HEK293 (cell line): ENCODE data around the gene ZBTB4.

Source experiments
- CTCF ChIA-PET: fragments of 350-600 bp; formaldehyde crosslinking; extraction: SDS; loops from one replicate; lab custom pipeline; 2021; ENCODE audit warnings: antibody characterized with exemption; lab: Yijun Ruan, JAX
- POLR2A ChIA-PET: fragments of 300-600 bp; formaldehyde crosslinking; extraction: SDS; loops from one replicate; lab custom pipeline; 2020; ENCODE audit warnings: antibody characterized with exemption, inconsistent platforms; lab: Yijun Ruan, JAX
- H3K27ac ChIP-seq: fragments of 200-500 bp; sonication (Bioruptor generic); 2 replicates; pipeline ENCODE4 v1.5.1; 2014; ENCODE audit warnings: low read depth, low read length, control low read depth, inconsistent platforms; ENCODE audit errors: extremely low read depth
- H3K36me3 ChIP-seq, 2 experiments: fragments of 200-500 bp in 1 of 2; sonication (Bioruptor generic) in 1 of 2; 1 replicate in 1 of 2; 2 replicates in 1 of 2; pipeline ENCODE4 v1.5.1; 2014 to 2017; ENCODE audit warnings: inconsistent platforms in 2 of 2, low read length in 2 of 2; ENCODE audit not compliant: control insufficient read depth in 2 of 2, insufficient read depth in 1 of 2
- H3K4me1 ChIP-seq: fragments of 200-500 bp; sonication (Bioruptor generic); 2 replicates; pipeline ENCODE4 v1.5.1; 2014; ENCODE audit warnings: mild to moderate bottlenecking, low read length, inconsistent platforms; ENCODE audit not compliant: control insufficient read depth, insufficient read depth
- H3K4me3 ChIP-seq: 2 replicates; pipeline ENCODE4 v1.5.1; 2011; ENCODE audit warnings: low read depth, mild to moderate bottlenecking, control low read depth, low read length, moderate library complexity
- H3K9me3 ChIP-seq: fragments of 200-500 bp; sonication (Bioruptor generic); 2 replicates; pipeline ENCODE4 v1.5.1; 2014; ENCODE audit warnings: low read depth, low read length, inconsistent platforms; ENCODE audit not compliant: control insufficient read depth, insufficient read depth
- FEZF1 ChIP-seq: fragments of 450-650 bp; formaldehyde crosslinking; IDR thresholded peaks from 2 replicates; pipeline ENCODE4 v1.5.1; 2016; ENCODE audit warnings: missing biosample characterization, missing genetic modification characterization
- HOXD13 ChIP-seq: sonication (generic); formaldehyde crosslinking; IDR thresholded peaks from 2 replicates; pipeline ENCODE4 v1.8.0; 2022; ENCODE audit warnings: missing genetic modification reagents, borderline replicate concordance
- OVOL3 ChIP-seq: fragments of 450-650 bp; formaldehyde crosslinking; IDR thresholded peaks from 2 replicates; pipeline ENCODE4 v1.5.1; 2016; ENCODE audit warnings: missing biosample characterization, missing genetic modification characterization
- PRDM10 ChIP-seq: fragments of 450-650 bp; formaldehyde crosslinking; IDR thresholded peaks from 2 replicates; pipeline ENCODE4 v1.5.1; 2016; ENCODE audit warnings: missing biosample characterization, missing genetic modification characterization
- REPIN1 ChIP-seq: fragments of 450-650 bp; formaldehyde crosslinking; IDR thresholded peaks from 2 replicates; pipeline ENCODE4 v1.5.1; 2017; ENCODE audit warnings: missing biosample characterization, missing genetic modification characterization, low read depth
- SCRT2 ChIP-seq: fragments of 450-650 bp; formaldehyde crosslinking; IDR thresholded peaks from 2 replicates; pipeline ENCODE4 v1.5.1; 2016; ENCODE audit warnings: missing biosample characterization, missing genetic modification characterization
- ZNF148 ChIP-seq: fragments of 450-650 bp; formaldehyde crosslinking; IDR thresholded peaks from 2 replicates; pipeline ENCODE4 v1.5.0; 2017; ENCODE audit warnings: missing biosample characterization, missing genetic modification characterization, borderline replicate concordance
- ZNF184 ChIP-seq: fragments of 450-650 bp; IDR thresholded peaks from 2 replicates; pipeline ENCODE4 v1.5.1; 2018; ENCODE audit warnings: missing biosample characterization, mild to moderate bottlenecking, missing genetic modification characterization
- ZNF221 ChIP-seq: fragments of 450-650 bp; formaldehyde crosslinking; IDR thresholded peaks from 2 replicates; pipeline ENCODE4 v1.5.1; 2017; ENCODE audit warnings: missing biosample characterization, missing genetic modification characterization, borderline replicate concordance
- ZNF266 ChIP-seq: fragments of 450-650 bp; formaldehyde crosslinking; IDR thresholded peaks from 2 replicates; pipeline ENCODE4 v1.5.1; 2016; ENCODE audit warnings: missing biosample characterization, missing genetic modification characterization, low read depth
- ZNF354C ChIP-seq: fragments of 450-650 bp; formaldehyde crosslinking; IDR thresholded peaks from 2 replicates; pipeline ENCODE4 v1.5.1; 2016; ENCODE audit warnings: missing biosample characterization, missing genetic modification characterization, low read depth, borderline replicate concordance
- ZNF394 ChIP-seq: fragments of 450-650 bp; formaldehyde crosslinking; IDR thresholded peaks from 2 replicates; pipeline ENCODE4 v1.5.1; 2016; ENCODE audit warnings: missing biosample characterization, missing genetic modification characterization, mild to moderate bottlenecking, moderate library complexity, borderline replicate concordance
- ZNF513 ChIP-seq: fragments of 450-650 bp; IDR thresholded peaks from 2 replicates; pipeline ENCODE4 v1.5.1; 2018; ENCODE audit warnings: missing biosample characterization, missing genetic modification characterization
- ZNF544 ChIP-seq: fragments of 450-650 bp; formaldehyde crosslinking; IDR thresholded peaks from 2 replicates; pipeline ENCODE4 v1.5.0; 2017; ENCODE audit warnings: missing biosample characterization, missing genetic modification characterization
- ZNF549 ChIP-seq: fragments of 450-650 bp; IDR thresholded peaks from 2 replicates; pipeline ENCODE4 v1.5.1; 2018; ENCODE audit warnings: missing biosample characterization, missing genetic modification characterization, mild to moderate bottlenecking, inconsistent platforms, moderate library complexity
- ZNF585B ChIP-seq: fragments of 450-650 bp; formaldehyde crosslinking; IDR thresholded peaks from 2 replicates; pipeline ENCODE4 v1.5.1; 2016; ENCODE audit warnings: missing biosample characterization, missing genetic modification characterization
- ZNF600 ChIP-seq: fragments of 450-650 bp; formaldehyde crosslinking; IDR thresholded peaks from 2 replicates; pipeline ENCODE4 v1.5.1; 2016; ENCODE audit warnings: missing biosample characterization, missing genetic modification characterization
- TF ChIP-seq, protein P1 (sequence below): fragments of 450-650 bp; formaldehyde crosslinking; IDR thresholded peaks from 2 replicates; pipeline ENCODE4 v1.5.1; 2016; ENCODE audit warnings: missing biosample characterization, missing genetic modification characterization

ZBTB4 gene

GRCh38 chr17:7508846-7509245, 29.4 kb upstream of the ZBTB4 start:
- Histone ChIP-seq H3K4me1 (no peaks in the 10 kb centered on the region), H3K4me3 (no peak overlapping the region), H3K27ac (peak overlapping the region; percentile 41; the same call in 1 of the 2 replicates), H3K36me3 (peaks cover 87 to 99% of the 10 kb centered on the region in 2 experiments), H3K9me3 (no peaks in the 10 kb centered on the region)
- ChIA-PET CTCF (interaction anchor here (1.0 to 4.0 kb wide), 5 partner anchors 13 to 153 kb away, joined by 4 to 21 read pairs (median 5); partner anchors contain the start of genes SENP3 and TMEM95), POLR2A (interaction anchor here (0.5 to 1.6 kb wide), 4 partner anchors 43 to 178 kb away, joined by 3 to 5 read pairs (median 4); partner anchors contain the start of genes CD68 and TP53)
- TF ChIP-seq ZNF148 (tag by site-specific recombination) (no peak), PRDM10 (tag by site-specific recombination) (no peak), ZNF600 (peak; percentile 52)

DNA sequence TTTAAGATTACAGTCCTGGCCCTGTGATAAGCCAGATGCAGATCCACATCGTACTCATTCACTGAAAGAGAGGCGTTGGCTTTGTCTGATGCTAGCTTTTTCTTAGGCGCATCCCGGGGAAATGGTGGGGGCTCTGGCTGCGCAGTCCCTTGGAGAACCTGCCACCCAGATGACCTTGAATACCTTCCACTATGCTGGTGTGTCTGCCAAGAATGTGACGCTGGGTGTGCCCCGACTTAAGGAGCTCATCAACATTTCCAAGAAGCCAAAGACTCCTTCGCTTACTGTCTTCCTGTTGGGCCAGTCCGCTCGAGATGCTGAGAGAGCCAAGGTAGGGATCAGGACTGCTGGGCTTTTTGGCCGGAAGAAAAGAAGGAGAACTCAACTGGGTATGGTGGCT, 28.7 kb upstream of the ZBTB4 start:
- POLR2A ChIA-PET = interaction anchor here (1.1 kb wide), 1 partner anchor 179 kb away, joined by 3 read pairs; the partner anchor contains the start of gene TP53
- no peak for TF ChIP-seq ZNF148 (tag by site-specific recombination)
- no peak for TF ChIP-seq ZNF354C (tag by site-specific recombination)
- no peak for TF ChIP-seq ZNF394 (tag by site-specific recombination)
- TF ChIP-seq REPIN1 = no peak
- no peak for TF ChIP-seq ZNF513 (tag by site-specific recombination)
- no peak for TF ChIP-seq FEZF1 (tag by site-specific recombination)
- Histone ChIP-seq H3K4me1 (no peaks in the 10 kb centered on the region), H3K4me3 (no peak overlapping the region), H3K27ac (no peak overlapping the region), H3K9me3 (no peaks in the 10 kb centered on the region), H3K36me3 (peaks cover 82 to 99% of the 10 kb centered on the region in 2 experiments)
- CTCF ChIA-PET = interaction anchor here (0.5 to 4.0 kb wide), 9 partner anchors 11 to 550 kb away, joined by 3 to 21 read pairs (median 3); partner anchors contain the start of genes SENP3 and TMEM95

DNA sequence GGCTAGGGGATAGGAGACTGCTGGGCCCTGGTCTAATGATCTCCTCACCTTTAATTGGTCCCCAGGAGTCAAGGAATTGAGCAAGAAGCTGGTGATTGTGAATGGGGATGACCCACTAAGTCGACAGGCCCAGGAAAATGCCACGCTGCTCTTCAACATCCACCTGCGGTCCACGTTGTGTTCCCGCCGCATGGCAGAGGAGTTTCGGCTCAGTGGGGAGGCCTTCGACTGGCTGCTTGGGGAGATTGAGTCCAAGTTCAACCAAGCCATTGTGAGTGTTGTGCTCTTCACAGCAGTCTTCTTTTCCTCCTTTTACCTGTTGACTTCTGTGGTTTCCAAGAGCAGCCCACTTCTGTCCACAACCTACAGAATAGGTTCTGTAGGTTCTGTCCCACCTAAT, 24.1 kb upstream of the ZBTB4 start:
- no peaks in the 10 kb centered on the region for H3K4me1 ChIP-seq
- no peak overlapping the region for H3K27ac ChIP-seq
- no peaks in the 10 kb centered on the region for H3K9me3 ChIP-seq
- H3K36me3 ChIP-seq = peaks cover 93 to 97% of the 10 kb centered on the region in 2 experiments
- CTCF ChIA-PET = interaction anchor here (0.6 to 3.4 kb wide), 7 partner anchors 10 to 541 kb away, joined by 3 to 25 read pairs (median 3); no protein-coding TSS in a partner anchor
- POLR2A ChIA-PET = interaction anchor here (0.6 to 1.7 kb wide), 2 partner anchors 19 to 177 kb away, joined by 3 to 7 read pairs; partner anchors contain the start of gene POLR2A
- H3K4me3 ChIP-seq = no peak overlapping the region
- TF ChIP-seq ZNF549 (tag by site-specific recombination) = no peak
- no peak for TF ChIP-seq ZNF221 (tag by site-specific recombination)
- TF ChIP-seq ZNF544 (tag by site-specific recombination) = no peak
- no peak for TF ChIP-seq ZNF585B (tag by site-specific recombination)
- no peak for TF ChIP-seq ZNF184
- no peak for TF ChIP-seq HOXD13 (CRISPR knock-in tag)
- no peak for TF ChIP-seq ZNF266 (tag by site-specific recombination)
- TF ChIP-seq, protein P1, sequence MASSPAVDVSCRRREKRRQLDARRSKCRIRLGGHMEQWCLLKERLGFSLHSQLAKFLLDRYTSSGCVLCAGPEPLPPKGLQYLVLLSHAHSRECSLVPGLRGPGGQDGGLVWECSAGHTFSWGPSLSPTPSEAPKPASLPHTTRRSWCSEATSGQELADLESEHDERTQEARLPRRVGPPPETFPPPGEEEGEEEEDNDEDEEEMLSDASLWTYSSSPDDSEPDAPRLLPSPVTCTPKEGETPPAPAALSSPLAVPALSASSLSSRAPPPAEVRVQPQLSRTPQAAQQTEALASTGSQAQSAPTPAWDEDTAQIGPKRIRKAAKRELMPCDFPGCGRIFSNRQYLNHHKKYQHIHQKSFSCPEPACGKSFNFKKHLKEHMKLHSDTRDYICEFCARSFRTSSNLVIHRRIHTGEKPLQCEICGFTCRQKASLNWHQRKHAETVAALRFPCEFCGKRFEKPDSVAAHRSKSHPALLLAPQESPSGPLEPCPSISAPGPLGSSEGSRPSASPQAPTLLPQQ (tag by site-specific recombination) = no peak
- TF ChIP-seq OVOL3 (tag by site-specific recombination) = no peak
- no peak for TF ChIP-seq SCRT2
